Gastrocnemius medialis (tissue), 4 donors: Measurements from ENCODE around the gene MYLK. TPM values are rescaled to one million over a fixed set of nuclear protein-coding genes. Genes with fewer than 3 reads are reported as not detected.
A peak's percentile ranks its signal among the peaks of the same experiment; 100 is the strongest.

Experiments
- ATAC-seq, 2 donors: fragments of 150-250 bp; one replicate each; pipeline ENCODE4 v1.9.1; 2016
- DNase-seq, 2 donors: peaks; one replicate each; pipeline ENCODE4 v3.0.0-alpha.2; 2019
- H3K27ac ChIP-seq, 4 donors: fragments of 200-600 bp; sonication (generic); 1 replicate in 1 of 4; 2 replicates in 3 of 4; pipeline ENCODE4 v1.5.1; 2016 to 2018; ENCODE audit warnings: mild to moderate bottlenecking in 2 of 4, moderate library complexity in 1 of 4
- H3K27me3 ChIP-seq, 3 donors: fragments of 200-600 bp; sonication (generic) in 2 of 3; 1 replicate in 1 of 3; 2 replicates in 2 of 3; pipeline versions ENCODE4 v1.5.1 to v1.6.0; 2016 to 2019; ENCODE audit warnings: mild to moderate bottlenecking in 1 of 3, moderate library complexity in 1 of 3
- H3K36me3 ChIP-seq, 2 donors: fragments of 200-600 bp; sonication (generic) in 1 of 2; one replicate each; pipeline ENCODE4 v1.5.1; 2017 to 2018
- H3K4me1 ChIP-seq, 2 donors: fragments of 200-600 bp; sonication (generic) in 1 of 2; one replicate each; pipeline ENCODE4 v1.5.1; 2016 to 2017; ENCODE audit warnings: mild to moderate bottlenecking in 2 of 2
- H3K4me3 ChIP-seq, 4 donors: fragments of 200-600 bp; sonication (generic) in 3 of 4; 1 replicate in 1 of 4; 2 replicates in 3 of 4; pipeline ENCODE4 v1.5.1; 2016 to 2019; ENCODE audit warnings: mild to moderate bottlenecking in 2 of 4
- H3K9me3 ChIP-seq, 3 donors: fragments of 200-600 bp; sonication (generic) in 2 of 3; 1 replicate in 1 of 3; 2 replicates in 2 of 3; pipeline ENCODE4 v1.5.1; 2016 to 2019
- CTCF ChIP-seq, 5 experiments: fragments of 450-650 bp in 3 of 5; fragments of 200-600 bp in 2 of 5; sonication (generic) in 2 of 5; IDR thresholded peaks in 4 of 5; conservative IDR thresholded peaks in 1 of 5; 1 replicate in 4 of 5; 2 replicates in 1 of 5; pipeline ENCODE4 v1.5.1; 2016 to 2019; ENCODE audit warnings: antibody characterized with exemption in 5 of 5, mild to moderate bottlenecking in 3 of 5, moderate library complexity in 3 of 5
- POLR2A ChIP-seq, 2 donors: fragments of 450-650 bp; IDR thresholded peaks; one replicate each; pipeline ENCODE4 v1.6.1; 2017; ENCODE audit warnings: antibody characterized with exemption in 2 of 2, mild to moderate bottlenecking in 2 of 2, moderate library complexity in 2 of 2
- in situ Hi-C, 4 donors: fragments of 200-750 bp; cut with MboI; loops; one replicate each; pipeline versions ENCODE4 v1.15.0 to v1.8.0; 2017; ENCODE audit warnings: low sequenced_read_pairs in 4 of 4
- intact Hi-C: fragments of 100-400 bp; cut with DNase I; formaldehyde crosslinking; loops from one replicate; pipeline ENCODE4 v1.15.1; 2023; ENCODE audit warnings: low total_unique reads
- total RNA-seq, 4 donors: library from RNA; depleted of rRNA; stranded (reverse); fragments of >200 nt; gene quantifications; one replicate each; pipeline versions ENCODE4 v1.1.0 to v1.2.3, GENCODE V29; 2016

The MYLK gene
- total RNA-seq, 4 donors from 2014 or later, result 5.6 to 19.6 (median 8.8) TPM

DNA sequence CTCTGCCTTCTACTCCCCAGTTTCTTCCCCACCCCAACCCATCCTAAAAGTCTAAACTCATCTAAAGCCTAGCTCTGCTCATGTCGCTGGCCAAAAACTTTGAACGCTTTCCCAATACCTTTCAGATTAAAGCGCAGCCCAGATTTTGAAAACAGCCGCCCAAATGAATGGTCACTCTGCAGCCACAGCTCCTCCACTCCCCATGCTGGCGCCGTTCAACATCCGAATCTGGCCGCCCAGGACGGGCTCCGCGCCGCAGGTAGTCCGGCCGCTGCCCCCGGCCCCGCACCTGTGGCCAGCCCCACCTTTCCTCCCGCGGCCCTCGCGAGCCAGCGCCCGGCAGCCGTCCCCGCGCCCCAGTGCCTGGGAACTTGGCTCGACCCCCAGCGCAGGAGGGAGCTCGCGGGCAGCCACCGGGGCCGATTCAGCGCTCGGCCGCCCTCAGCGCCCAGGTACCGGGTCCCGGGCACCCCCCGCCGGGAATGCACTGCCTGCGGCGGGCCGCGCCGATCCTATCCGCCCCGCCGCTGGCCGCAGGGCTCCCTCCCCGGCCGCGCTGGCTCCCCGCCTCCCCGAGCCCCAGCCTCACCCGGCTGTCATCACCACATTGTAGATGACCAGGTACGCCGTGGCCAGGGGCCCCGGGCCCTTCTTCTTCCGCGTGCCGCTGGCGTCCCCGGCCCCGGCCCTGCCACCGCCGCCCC, 299.7 kb downstream of the MYLK start:
- H3K4me1 ChIP-seq, result peaks cover 10 to 17% of the 10 kb centered on the region in 2 donors
- ATAC-seq, result peak; percentile 48 to 54
- H3K36me3 ChIP-seq, result peaks cover 0 to 16% of the 10 kb centered on the region in 2 donors
- peak in 2 of 5 experiments; percentile 14 to 22 for TF ChIP-seq CTCF (IDR thresholded peaks at IDR 0.05 in 4 of 5, conservative IDR thresholded peaks at IDR 0.05 in 1 of 5)
- no peak for TF ChIP-seq POLR2A (IDR thresholded peaks at IDR 0.05)
- no peaks in the 10 kb centered on the region for H3K9me3 ChIP-seq
- H3K4me3 ChIP-seq, result peak overlapping the region; percentile 83 to 93 (median 84)
- H3K27ac ChIP-seq, result peak overlapping the region; percentile 84 to 95 (median 92)
- in situ Hi-C loops (no loop called here), intact Hi-C loops (loop anchor here (2.0 kb wide), 1 partner anchor 1202 kb away; the partner anchor contains the start of gene MIX23)
- peak; percentile 22 to 50 for DNase-seq
- H3K27me3 ChIP-seq, result no peaks in the 10 kb centered on the region

DNA sequence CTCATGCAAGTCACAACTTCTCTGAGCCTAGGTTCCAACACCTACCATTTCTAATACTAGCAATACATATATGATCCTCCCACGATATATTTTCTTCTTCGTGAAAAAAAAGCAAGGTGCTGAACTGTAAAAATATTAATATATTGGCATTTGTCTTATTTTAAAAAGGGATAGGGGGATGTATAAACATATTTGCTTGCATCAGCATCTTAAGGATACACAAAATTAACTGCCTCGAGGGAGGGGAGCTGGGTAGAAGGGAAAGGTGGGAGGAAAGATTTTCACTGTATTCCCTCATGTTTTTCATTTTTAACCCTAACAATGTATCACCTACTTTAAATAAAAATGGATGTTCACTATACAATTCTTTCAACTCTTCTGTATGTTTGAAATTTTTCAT, 300.6 kb downstream of the MYLK start:
- H3K4me1 ChIP-seq, result peaks cover 10 to 17% of the 10 kb centered on the region in 2 donors
- H3K9me3 ChIP-seq, result no peaks in the 10 kb centered on the region
- no peak overlapping the region for H3K4me3 ChIP-seq
- no peak overlapping the region for H3K27ac ChIP-seq
- H3K36me3 ChIP-seq, result peaks cover 0 to 21% of the 10 kb centered on the region in 2 donors
- no peak for ATAC-seq
- DNase-seq, result no peak
- TF ChIP-seq CTCF (IDR thresholded peaks at IDR 0.05 in 4 of 5, conservative IDR thresholded peaks at IDR 0.05 in 1 of 5) (no peak), POLR2A (IDR thresholded peaks at IDR 0.05) (no peak)
- intact Hi-C loops (no loop called here), in situ Hi-C loops (no loop called here)
- no peaks in the 10 kb centered on the region for H3K27me3 ChIP-seq

DNA sequence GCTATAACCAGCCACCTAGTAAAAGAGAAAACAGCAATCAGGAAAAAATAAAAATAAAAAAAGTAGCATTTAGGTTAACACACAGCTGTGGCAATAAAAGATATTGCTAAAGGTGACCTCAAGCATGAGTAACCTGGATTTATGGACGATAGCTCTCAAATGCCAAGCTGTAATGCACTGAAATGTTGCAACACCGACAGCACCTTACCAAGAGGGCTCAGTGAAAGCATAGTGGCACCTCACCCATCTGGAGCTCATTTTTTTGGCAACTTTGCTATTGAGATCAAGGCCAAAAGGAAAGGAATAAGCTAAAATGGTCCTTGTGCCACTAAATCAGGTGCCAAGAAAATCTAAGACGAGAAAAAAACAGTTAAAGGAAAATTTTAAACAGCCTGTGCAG, 301.8 kb downstream of the MYLK start:
- Histone ChIP-seq H3K27ac (no peak overlapping the region), H3K27me3 (no peaks in the 10 kb centered on the region), H3K9me3 (no peaks in the 10 kb centered on the region), H3K36me3 (peaks cover 0 to 30% of the 10 kb centered on the region in 2 donors), H3K4me1 (peaks cover 10 to 17% of the 10 kb centered on the region in 2 donors), H3K4me3 (no peak overlapping the region)
- in situ Hi-C loops, result no loop called here
- TF ChIP-seq POLR2A (IDR thresholded peaks at IDR 0.05) (no peak), CTCF (IDR thresholded peaks at IDR 0.05 in 4 of 5, conservative IDR thresholded peaks at IDR 0.05 in 1 of 5) (no peak)
- ATAC-seq (no peak), DNase-seq (no peak)
- intact Hi-C loops, result no loop called here

DNA sequence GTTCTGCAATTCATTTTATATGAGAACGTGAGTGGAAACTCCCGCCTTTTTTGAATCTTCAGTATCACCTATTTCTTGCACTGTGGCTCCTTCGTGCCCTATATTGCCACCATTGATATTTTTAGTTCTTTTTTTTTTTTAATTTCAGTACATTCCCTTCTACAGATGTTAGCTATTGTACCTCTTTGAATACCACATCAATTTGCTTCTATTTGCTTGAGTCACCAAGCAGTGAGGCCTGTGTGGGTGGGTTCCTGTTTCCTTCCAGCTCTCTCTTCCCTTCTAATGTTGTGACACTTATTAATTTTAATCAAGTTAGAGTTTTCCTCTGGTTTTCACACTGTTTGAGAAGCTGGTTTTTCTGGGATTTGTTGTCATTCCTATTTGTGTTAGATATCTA, 308.0 kb downstream of the MYLK start:
- no peak for ATAC-seq
- intact Hi-C loops (no loop called here), in situ Hi-C loops (no loop called here)
- Histone ChIP-seq H3K27ac (no peak overlapping the region), H3K4me3 (no peak overlapping the region), H3K4me1 (no peaks in the 10 kb centered on the region), H3K36me3 (peaks cover 0 to 20% of the 10 kb centered on the region in 2 donors), H3K27me3 (no peaks in the 10 kb centered on the region), H3K9me3 (no peaks in the 10 kb centered on the region)
- no peak for TF ChIP-seq POLR2A (IDR thresholded peaks at IDR 0.05)
- no peak for TF ChIP-seq CTCF (IDR thresholded peaks at IDR 0.05 in 4 of 5, conservative IDR thresholded peaks at IDR 0.05 in 1 of 5)
- no peak for DNase-seq
